ELF-1 (cell line): ENCODE results near the gene SLC26A4.
A peak's percentile ranks its signal among the peaks of the same experiment; 100 is the strongest.

Experiments used
- DNase-seq: peaks from one replicate; pipeline ENCODE4 v3.0.0-alpha.2; 2016; ENCODE audit warnings: low read depth, low spot score

The SLC26A4 gene

GRCh38 chr7:107696330-107696946 lies 35.8 kb downstream of the SLC26A4 start:
- no peak for DNase-seq

- no peak for DNase-seq
These were observed 36.9 kb downstream of the SLC26A4 start for GRCh38 chr7:107697321-107698049.

- DNase-seq, result no peak
These were observed 39.9 kb downstream of the SLC26A4 start for GRCh38 chr7:107700570-107700969.

- DNase-seq, result no peak
These were observed 40.6 kb downstream of the SLC26A4 start for GRCh38 chr7:107701191-107701590.

- DNase-seq, result no peak
These were observed 42.6 kb downstream of the SLC26A4 start for GRCh38 chr7:107703219-107703618.

GRCh38 chr7:107703872-107704271 lies 43.2 kb downstream of the SLC26A4 start:
- DNase-seq, result no peak

GRCh38 chr7:107708956-107709355 lies 48.3 kb downstream of the SLC26A4 start:
- DNase-seq, result no peak

- no peak for DNase-seq
These were observed 50.7 kb downstream of the SLC26A4 start for GRCh38 chr7:107711301-107711700.

- no peak for DNase-seq
These were observed 51.4 kb downstream of the SLC26A4 start for GRCh38 chr7:107712025-107712424.

GRCh38 chr7:107712896-107713295 lies 52.3 kb downstream of the SLC26A4 start:
- no peak for DNase-seq

GRCh38 chr7:107715531-107715930 lies 54.9 kb downstream of the SLC26A4 start:
- DNase-seq, result no peak

- no peak for DNase-seq
These were observed 58.0 kb downstream of the SLC26A4 start for GRCh38 chr7:107718456-107719193.

GRCh38 chr7:107721286-107721685 lies 60.7 kb downstream of the SLC26A4 start:
- no peak for DNase-seq

GRCh38 chr7:107723255-107723654 lies 62.6 kb downstream of the SLC26A4 start:
- DNase-seq, result no peak

GRCh38 chr7:107725138-107725740 lies 64.6 kb downstream of the SLC26A4 start:
- DNase-seq, result no peak

- DNase-seq, result no peak
These were observed 65.9 kb downstream of the SLC26A4 start for GRCh38 chr7:107726356-107727130.

GRCh38 chr7:107728276-107728675 lies 67.6 kb downstream of the SLC26A4 start:
- DNase-seq, result no peak

GRCh38 chr7:107742678-107743566 lies 82.3 kb downstream of the SLC26A4 start:
- no peak for DNase-seq

GRCh38 chr7:107743567-107744344 lies 83.1 kb downstream of the SLC26A4 start, which contains the start of gene CBLL1:
Gene CBLL1 (plus strand): TSS chr7:107744142. CDS start chr7:107744164, 22 bp downstream.
- peak; percentile 98 for DNase-seq

GRCh38 chr7:107744345-107744750 lies 83.7 kb downstream of the SLC26A4 start:
- no peak for DNase-seq
